ENCODE results near the gene ZGRF1. TPM values are rescaled to one million over a fixed set of nuclear protein-coding genes. Genes with fewer than 3 reads are reported as not detected.
A peak's percentile ranks its signal among the peaks of the same experiment; 100 is the strongest.

The ZGRF1 gene
- total and polyA plus RNA-seq, 2 donors (not counting 1 experiment from before 2014, with no cell fraction given) = 4.6 to 13.0 TPM

- DNase-seq (peak; percentile 46), ATAC-seq (ENCODE audit: low read depth) (peak; percentile 21)
- Histone ChIP-seq H3K27me3 (replicated peaks in 1 of 4; ENCODE audit: control extremely low read depth in 1 of 4, control insufficient read depth in 3 of 4, insufficient read depth in 4 of 4, low read length in 3 of 4) (no peaks in the 10 kb centered on the region), H3K36me3 (replicated peaks in 1 of 2; ENCODE audit: control extremely low read depth in 1 of 2, control insufficient read depth in 1 of 2, extremely low read depth in 1 of 2, insufficient read depth in 2 of 2, low read length in 1 of 2) (no peaks in the 10 kb centered on the region), H3K27ac (ENCODE audit: low read length in 2 of 2) (no peak overlapping the region), H3K9ac (ENCODE audit: low read length) (peak overlapping the region; percentile 12), H3K79me2 (ENCODE audit: control insufficient read depth, insufficient read depth, low read length) (no peaks in the 10 kb centered on the region), H2AFZ (ENCODE audit: insufficient read depth, low read depth, low read length, poor library complexity, severe bottlenecking) (peak overlapping the region; percentile 30), H3K9me3 (ENCODE audit: control extremely low read depth in 1 of 3, control insufficient read depth in 2 of 3, insufficient read depth in 1 of 3, low read length in 2 of 3) (peaks cover 0 to 4% (median 0%) of the 10 kb centered on the region in 3 donors), H3K4me2 (replicated peaks; ENCODE audit: low read depth, low read length, poor library complexity, severe bottlenecking) (peak overlapping the region; percentile 36), H4K20me1 (ENCODE audit: control insufficient read depth, insufficient read depth, low read length, poor library complexity, severe bottlenecking) (no peaks in the 10 kb centered on the region), H3K4me1 (ENCODE audit: control insufficient read depth in 2 of 2, insufficient read depth in 2 of 2, low read length in 2 of 2) (peaks cover 8 to 12% of the 10 kb centered on the region in 2 donors), H3K4me3 (ENCODE audit: control extremely low read depth in 1 of 5, extremely low read depth in 1 of 5, insufficient read depth in 1 of 5, low read depth in 2 of 5, low read length in 4 of 5) (peak overlapping the region in 1 of 5 experiments; percentile 24)
- Mint-ChIP-seq H3K4me3 (peak overlapping the region; percentile 18), H3K9me3 (ENCODE audit: insufficient read depth) (no peaks in the 10 kb centered on the region), H3K4me1 (peaks cover 14% of the 10 kb centered on the region), H3K27me3 (no peaks in the 10 kb centered on the region), H3K27ac (peak overlapping the region; percentile 18)
- no peak for TF ChIP-seq CTCF (IDR thresholded peaks at IDR 0.05)
- no peak for TF ChIP-seq EZH2 (IDR thresholded peaks at IDR 0.05; ENCODE audit: borderline replicate concordance, insufficient read depth, low read depth, low read length, poor library complexity, severe bottlenecking)
- CTCF ChIA-PET = interaction anchor here (1.4 kb wide), 1 partner anchor 37 kb away, joined by 4 read pairs; no protein-coding TSS in a partner anchor
- no CpG with 5 or more reads among the region's 2 CpGs for WGBS (ENCODE audit: insufficient coverage)
- POLR2A ChIA-PET = no interaction called here
- intact Hi-C loops (cut with micrococcal nuclease) = no loop called here
These were observed 76.6 kb downstream of the ZGRF1 start for GRCh38 chr4:112560084-112560483.

GRCh38 chr4:112559053-112559452 lies 77.7 kb downstream of the ZGRF1 start:
- H3K4me2 ChIP-seq (replicated peaks; ENCODE audit: low read depth, low read length, poor library complexity, severe bottlenecking) = no peak overlapping the region
- H3K27ac ChIP-seq (ENCODE audit: low read length in 2 of 2) = no peak overlapping the region
- no peak overlapping the region for H3K27ac Mint-ChIP-seq
- H2AFZ ChIP-seq (ENCODE audit: insufficient read depth, low read depth, low read length, poor library complexity, severe bottlenecking) = no peak overlapping the region
- TF ChIP-seq EZH2 (IDR thresholded peaks at IDR 0.05; ENCODE audit: borderline replicate concordance, insufficient read depth, low read depth, low read length, poor library complexity, severe bottlenecking) = no peak
- no peak for TF ChIP-seq CTCF (IDR thresholded peaks at IDR 0.05)
- H3K9ac ChIP-seq (ENCODE audit: low read length) = no peak overlapping the region
- H3K4me1 Mint-ChIP-seq = peaks cover 14% of the 10 kb centered on the region
- H3K36me3 ChIP-seq (replicated peaks in 1 of 2; ENCODE audit: control extremely low read depth in 1 of 2, control insufficient read depth in 1 of 2, extremely low read depth in 1 of 2, insufficient read depth in 2 of 2, low read length in 1 of 2) = no peaks in the 10 kb centered on the region
- no peaks in the 10 kb centered on the region for H3K27me3 ChIP-seq (replicated peaks in 1 of 4; ENCODE audit: control extremely low read depth in 1 of 4, control insufficient read depth in 3 of 4, insufficient read depth in 4 of 4, low read length in 3 of 4)
- H3K9me3 Mint-ChIP-seq (ENCODE audit: insufficient read depth) = no peaks in the 10 kb centered on the region
- H4K20me1 ChIP-seq (ENCODE audit: control insufficient read depth, insufficient read depth, low read length, poor library complexity, severe bottlenecking) = no peaks in the 10 kb centered on the region
- no peak for DNase-seq
- intact Hi-C loops (cut with micrococcal nuclease) = no loop called here
- ChIA-PET CTCF (interaction anchor here (1.4 kb wide), 1 partner anchor 35 kb away, joined by 4 read pairs; no protein-coding TSS in a partner anchor), POLR2A (no interaction called here)
- ATAC-seq (ENCODE audit: low read depth) = no peak
- no peak overlapping the region for H3K4me3 ChIP-seq (ENCODE audit: control extremely low read depth in 1 of 5, extremely low read depth in 1 of 5, insufficient read depth in 1 of 5, low read depth in 2 of 5, low read length in 4 of 5)
- H3K27me3 Mint-ChIP-seq = no peaks in the 10 kb centered on the region
- H3K4me1 ChIP-seq (ENCODE audit: control insufficient read depth in 2 of 2, insufficient read depth in 2 of 2, low read length in 2 of 2) = peaks cover 8 to 12% of the 10 kb centered on the region in 2 donors
- 100% methylated on average over 2 of the region's 3 CpGs for WGBS (ENCODE audit: insufficient coverage)
- H3K4me3 Mint-ChIP-seq = no peak overlapping the region
- H3K79me2 ChIP-seq (ENCODE audit: control insufficient read depth, insufficient read depth, low read length) = no peaks in the 10 kb centered on the region
- no peaks in the 10 kb centered on the region for H3K9me3 ChIP-seq (ENCODE audit: control extremely low read depth in 1 of 3, control insufficient read depth in 2 of 3, insufficient read depth in 1 of 3, low read length in 2 of 3)

Data from B cell (primary cell).